Measurements from ENCODE around the gene MAPKAP1. TPM values are rescaled to one million over a fixed set of nuclear protein-coding genes. Genes with fewer than 3 reads are reported as not detected.

MAPKAP1 gene
- total and polyA plus RNA-seq, 2 of the 13 experiments (the other 11 are each of a cell fraction or from before 2014, with no cell fraction given), result 45.0 to 64.3 TPM

DNA sequence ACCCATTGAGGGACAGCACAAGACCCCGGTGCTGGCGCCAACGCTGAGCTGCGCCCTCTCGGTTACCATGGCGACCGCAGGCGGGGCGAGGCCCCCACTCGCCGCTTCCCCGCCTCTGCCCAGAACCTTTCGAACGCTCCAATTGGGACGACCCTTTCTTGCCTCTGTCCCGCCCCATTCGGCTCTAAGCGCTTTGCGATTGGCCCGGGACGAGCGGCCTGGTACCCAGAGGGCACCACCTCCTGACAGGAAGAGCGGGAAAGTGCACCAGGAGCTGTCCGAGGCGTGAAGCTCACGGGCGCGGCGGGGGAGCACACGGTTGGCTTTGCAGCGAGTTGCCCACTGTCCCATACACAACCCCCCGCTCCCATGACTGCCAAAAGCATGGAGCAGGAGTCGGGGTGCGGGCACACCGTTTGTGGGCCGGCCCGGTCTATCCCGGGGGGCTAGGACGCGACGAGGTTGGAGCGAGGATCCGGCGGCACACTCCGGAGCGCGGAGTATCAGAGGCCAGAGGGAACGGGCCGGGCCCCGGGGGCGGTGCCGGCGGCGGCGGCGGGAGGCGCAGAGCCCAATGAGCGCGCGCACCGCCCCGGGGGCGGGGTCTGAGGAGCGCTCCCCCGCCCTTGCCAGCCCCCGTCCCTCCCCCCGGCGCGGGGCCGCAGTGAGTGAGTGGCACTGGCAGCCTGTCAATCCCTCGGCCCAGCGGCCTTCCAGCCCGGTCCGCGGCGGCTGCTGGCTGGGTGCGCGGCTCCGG lies 39.2 kb upstream of the MAPKAP1 start (continued):
- no peak for TF ChIP-seq ARID3A (IDR thresholded peaks at IDR 0.05; ENCODE audit: low read depth, low read length)
- peak; percentile 87 for TF ChIP-seq MYC (CRISPR knock-in tag; IDR thresholded peaks at IDR 0.05; ENCODE audit: borderline replicate concordance)
- peak; percentile 90 for TF ChIP-seq ZNF607 (CRISPR knock-in tag; IDR thresholded peaks at IDR 0.05; ENCODE audit: borderline replicate concordance)
- TF ChIP-seq ATF7-NPFF (CRISPR knock-in tag; IDR thresholded peaks at IDR 0.05; ENCODE audit: low read depth), result peak; percentile 100
- TF ChIP-seq KLF9 (CRISPR knock-in tag; IDR thresholded peaks at IDR 0.05; ENCODE audit: low read depth), result peak; percentile 75; the same call in 1 of the 2 replicates
- TF ChIP-seq HOXA3 (CRISPR knock-in tag; IDR thresholded peaks at IDR 0.05), result peak; percentile 83
- TF ChIP-seq, protein P1, sequence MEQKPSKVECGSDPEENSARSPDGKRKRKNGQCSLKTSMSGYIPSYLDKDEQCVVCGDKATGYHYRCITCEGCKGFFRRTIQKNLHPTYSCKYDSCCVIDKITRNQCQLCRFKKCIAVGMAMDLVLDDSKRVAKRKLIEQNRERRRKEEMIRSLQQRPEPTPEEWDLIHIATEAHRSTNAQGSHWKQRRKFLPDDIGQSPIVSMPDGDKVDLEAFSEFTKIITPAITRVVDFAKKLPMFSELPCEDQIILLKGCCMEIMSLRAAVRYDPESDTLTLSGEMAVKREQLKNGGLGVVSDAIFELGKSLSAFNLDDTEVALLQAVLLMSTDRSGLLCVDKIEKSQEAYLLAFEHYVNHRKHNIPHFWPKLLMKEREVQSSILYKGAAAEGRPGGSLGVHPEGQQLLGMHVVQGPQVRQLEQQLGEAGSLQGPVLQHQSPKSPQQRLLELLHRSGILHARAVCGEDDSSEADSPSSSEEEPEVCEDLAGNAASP (CRISPR knock-in tag; IDR thresholded peaks at IDR 0.05; ENCODE audit: borderline replicate concordance), result peak; percentile 43; the same call in 1 of the 2 replicates
- TF ChIP-seq ARHGAP35 (CRISPR knock-in tag; IDR thresholded peaks at IDR 0.05; ENCODE audit: borderline replicate concordance), result peak; percentile 99
- TF ChIP-seq, protein P2, sequence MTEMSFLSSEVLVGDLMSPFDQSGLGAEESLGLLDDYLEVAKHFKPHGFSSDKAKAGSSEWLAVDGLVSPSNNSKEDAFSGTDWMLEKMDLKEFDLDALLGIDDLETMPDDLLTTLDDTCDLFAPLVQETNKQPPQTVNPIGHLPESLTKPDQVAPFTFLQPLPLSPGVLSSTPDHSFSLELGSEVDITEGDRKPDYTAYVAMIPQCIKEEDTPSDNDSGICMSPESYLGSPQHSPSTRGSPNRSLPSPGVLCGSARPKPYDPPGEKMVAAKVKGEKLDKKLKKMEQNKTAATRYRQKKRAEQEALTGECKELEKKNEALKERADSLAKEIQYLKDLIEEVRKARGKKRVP (CRISPR knock-in tag; IDR thresholded peaks at IDR 0.05), result peak in 1 of 2 experiments; percentile 84; a peak in 2 of 4 replicates
- TF ChIP-seq RFX1 (IDR thresholded peaks at IDR 0.05), result peak; percentile 80
- TF ChIP-seq SOX13 (IDR thresholded peaks at IDR 0.05), result no peak
- TF ChIP-seq SOX13 (CRISPR knock-in tag; conservative IDR thresholded peaks at IDR 0.05 in 1 of 2, IDR thresholded peaks at IDR 0.05 in 1 of 2), result peak in 1 of 2 experiments; percentile 33; a peak in 1 of 4 replicates
- TF ChIP-seq HMG20B (CRISPR knock-in tag; conservative IDR thresholded peaks at IDR 0.05), result peak; percentile 80
- TF ChIP-seq XBP1 (CRISPR knock-in tag; IDR thresholded peaks at IDR 0.05), result 0 out of 2 replicates have a peak, but pooled peaks have one; percentile 33
- TF ChIP-seq ZNF883 (CRISPR knock-in tag; IDR thresholded peaks at IDR 0.05; ENCODE audit: not compliant biosample characterization), result peak; percentile 91
- TF ChIP-seq ZNF18 (CRISPR knock-in tag; IDR thresholded peaks at IDR 0.05; ENCODE audit: insufficient replicate concordance), result peak; percentile 77
- no peak for TF ChIP-seq ZNF652 (CRISPR knock-in tag; IDR thresholded peaks at IDR 0.05; ENCODE audit: borderline replicate concordance, low read depth)
- peak; percentile 67 for TF ChIP-seq ZSCAN9 (CRISPR knock-in tag; IDR thresholded peaks at IDR 0.05; ENCODE audit: borderline replicate concordance)
- TF ChIP-seq, protein P3, sequence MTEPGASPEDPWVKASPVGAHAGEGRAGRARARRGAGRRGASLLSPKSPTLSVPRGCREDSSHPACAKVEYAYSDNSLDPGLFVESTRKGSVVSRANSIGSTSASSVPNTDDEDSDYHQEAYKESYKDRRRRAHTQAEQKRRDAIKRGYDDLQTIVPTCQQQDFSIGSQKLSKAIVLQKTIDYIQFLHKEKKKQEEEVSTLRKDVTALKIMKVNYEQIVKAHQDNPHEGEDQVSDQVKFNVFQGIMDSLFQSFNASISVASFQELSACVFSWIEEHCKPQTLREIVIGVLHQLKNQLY (CRISPR knock-in tag; IDR thresholded peaks at IDR 0.05), result peak; percentile 38; the same call in 1 of the 2 replicates
- TF ChIP-seq ZFP41 (CRISPR knock-in tag; IDR thresholded peaks at IDR 0.05; ENCODE audit: borderline replicate concordance), result peak; percentile 96
- peak; percentile 96 for TF ChIP-seq BCL3 (CRISPR knock-in tag; IDR thresholded peaks at IDR 0.05)

All from HepG2 (cell line).